AG08396 (cell line): ENCODE results near the gene TP53I13.

Experiments
- DNase-seq: peaks from one replicate; pipeline ENCODE4 v3.0.0; 2012; ENCODE audit warnings: low spot score, mixed read lengths

TP53I13 gene

GRCh38 chr17:29567554-29568330, 759 bp upstream of the TP53I13 start:
- peak; percentile 80 for DNase-seq

GRCh38 chr17:29569245-29569950, 897 bp downstream of the TP53I13 start:
- peak; percentile 68 for DNase-seq

- no peak for DNase-seq
Measured at GRCh38 chr17:29570521-29570920, 2.0 kb downstream of the TP53I13 start.

DNA sequence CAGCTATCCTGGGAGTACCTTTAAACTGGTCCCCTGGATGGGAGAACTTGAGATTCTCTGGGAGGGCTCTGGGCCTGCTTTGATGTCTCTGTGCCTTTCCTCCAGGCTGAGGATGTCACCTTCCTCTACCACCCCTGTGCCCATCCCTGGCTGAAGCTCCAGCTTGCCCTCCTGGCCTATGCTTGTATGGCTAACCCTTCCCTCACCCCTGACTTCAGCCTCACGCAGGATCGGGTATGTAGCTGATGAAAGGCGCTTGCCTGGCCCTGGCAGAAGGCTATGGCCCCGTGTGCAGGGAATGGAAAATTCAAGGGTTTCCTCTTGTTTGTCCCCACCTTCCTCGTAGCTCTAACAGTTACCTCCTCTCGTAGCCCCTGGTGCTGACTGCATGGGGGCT, 3.0 kb downstream of the TP53I13 start:
- no peak for DNase-seq

GRCh38 chr17:29571883-29572681, 3.6 kb downstream of the TP53I13 start:
- DNase-seq = no peak

DNA sequence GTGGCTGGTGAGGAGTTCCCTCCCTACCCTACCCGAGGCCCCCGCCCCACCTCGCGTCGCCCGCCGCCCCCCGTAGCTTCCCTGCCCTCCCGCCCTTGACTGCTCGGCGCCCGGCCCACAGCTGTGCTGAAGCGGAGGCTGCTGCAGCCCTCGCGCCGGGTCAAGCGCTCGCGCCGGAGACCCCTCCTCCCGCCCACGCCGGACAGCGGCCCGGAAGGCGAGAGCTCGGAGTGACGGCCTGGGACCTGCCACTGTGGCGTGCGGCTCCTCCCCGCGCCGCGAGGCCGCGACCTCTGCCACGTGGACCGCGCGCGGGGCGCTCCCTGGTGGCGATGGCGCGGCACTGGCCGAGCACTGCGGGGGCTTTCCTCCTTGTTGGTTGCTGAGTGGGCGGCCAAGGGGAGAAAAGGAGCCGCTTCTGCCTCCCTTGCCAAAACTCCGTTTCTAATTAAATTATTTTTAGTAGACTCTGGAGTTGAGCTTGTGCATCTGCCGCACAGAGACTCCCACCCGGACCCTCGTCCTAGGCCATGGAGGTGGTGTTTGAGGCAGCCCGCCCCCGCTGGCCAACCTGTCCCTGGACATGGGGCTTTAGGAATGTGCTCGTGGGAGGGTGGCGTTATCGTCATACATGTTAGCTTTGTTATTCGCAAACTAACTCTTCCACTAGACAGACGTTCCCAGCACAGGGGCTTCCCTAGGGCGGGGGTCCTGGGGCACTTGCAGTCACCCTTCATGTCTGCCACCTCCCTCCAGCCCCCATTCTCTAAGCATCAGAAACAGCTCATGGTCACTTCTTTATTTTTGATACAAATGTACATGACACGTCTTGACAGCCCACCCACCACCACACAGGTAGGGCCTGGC, 4.4 kb downstream of the TP53I13 start:
- DNase-seq = peak; percentile 86

GRCh38 chr17:29573558-29573869, 5.0 kb downstream of the TP53I13 start:
- no peak for DNase-seq

DNA sequence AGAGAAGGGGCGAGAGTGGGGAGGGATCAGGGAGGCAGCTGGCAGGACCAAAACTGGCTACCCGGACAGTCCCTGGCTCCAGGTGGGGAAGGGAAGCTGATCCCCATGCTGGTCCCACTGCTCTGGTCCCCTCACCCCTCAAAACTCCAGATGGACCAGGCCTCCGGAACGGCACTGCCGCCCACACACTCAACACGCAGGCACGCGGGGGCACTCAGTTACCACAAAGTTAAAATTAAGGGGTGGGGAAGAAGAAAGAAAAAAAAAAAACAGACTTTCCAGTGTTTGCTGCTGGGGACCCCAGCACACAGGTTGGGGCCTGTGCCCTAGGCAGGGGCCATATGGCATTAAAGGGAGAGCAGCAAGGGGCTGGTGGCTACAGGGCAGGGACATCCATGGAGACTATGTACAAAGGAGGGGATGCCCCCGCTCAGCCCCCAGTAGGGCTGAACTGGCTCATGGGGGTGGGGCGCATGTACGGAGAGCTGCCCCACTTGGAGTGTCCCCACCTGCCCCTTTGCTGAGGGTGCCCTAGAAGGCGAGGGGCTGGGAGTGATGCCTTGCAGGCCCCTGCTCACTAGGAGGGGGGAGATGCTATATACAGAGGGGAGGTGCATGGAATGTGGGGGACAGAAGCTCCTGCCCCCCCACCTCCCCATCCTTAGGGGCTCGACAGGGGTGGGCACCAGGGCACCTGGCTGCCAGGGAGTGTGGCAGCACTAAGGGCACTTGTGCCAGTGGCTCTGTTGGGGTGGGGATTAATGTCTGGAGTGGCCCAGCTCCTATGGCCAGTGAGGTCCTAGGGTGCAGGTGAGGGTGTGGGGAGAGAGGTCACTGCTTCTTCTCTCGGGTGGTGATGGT, 5.6 kb downstream of the TP53I13 start:
- DNase-seq = no peak

- DNase-seq = no peak
Measured at GRCh38 chr17:29574732-29575510, 6.4 kb downstream of the TP53I13 start.

DNA sequence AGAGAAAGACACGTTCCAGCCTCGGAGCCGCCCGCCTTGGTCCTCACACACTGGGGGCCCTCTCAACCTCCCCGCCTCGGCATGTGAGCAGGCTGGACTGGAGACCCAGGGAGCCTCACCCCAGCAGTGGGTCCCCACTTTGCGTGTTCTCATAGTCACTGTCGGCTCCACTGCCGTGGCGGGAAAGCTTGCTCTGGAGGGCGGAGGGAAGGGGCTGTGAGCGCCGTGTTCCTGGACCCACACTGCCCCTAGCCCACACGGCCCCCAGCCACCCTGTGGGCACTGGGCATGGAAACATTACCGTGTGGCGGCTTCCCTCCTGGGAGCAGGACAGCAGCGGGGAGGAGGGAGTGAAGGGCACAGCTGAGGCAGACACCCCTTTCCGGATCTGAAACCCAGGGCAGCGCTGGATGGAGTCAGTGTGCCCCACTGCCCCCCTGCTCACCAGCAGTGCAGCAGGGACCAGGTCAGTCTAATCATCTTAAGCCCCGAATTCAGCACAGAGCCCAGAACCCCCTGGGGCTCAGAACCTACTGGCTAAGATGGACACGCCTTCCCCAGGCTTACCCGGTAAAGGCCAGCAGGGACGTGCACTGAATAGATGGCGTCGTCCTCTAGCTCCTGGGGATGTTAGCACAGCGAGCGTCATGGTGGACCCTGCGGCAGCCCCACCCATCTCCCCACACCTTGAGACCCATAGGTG, 7.2 kb downstream of the TP53I13 start:
- DNase-seq = no peak

GRCh38 chr17:29576214-29577000, 7.9 kb downstream of the TP53I13 start:
- no peak for DNase-seq

GRCh38 chr17:29577001-29577370, 8.5 kb downstream of the TP53I13 start:
- DNase-seq = no peak

DNA sequence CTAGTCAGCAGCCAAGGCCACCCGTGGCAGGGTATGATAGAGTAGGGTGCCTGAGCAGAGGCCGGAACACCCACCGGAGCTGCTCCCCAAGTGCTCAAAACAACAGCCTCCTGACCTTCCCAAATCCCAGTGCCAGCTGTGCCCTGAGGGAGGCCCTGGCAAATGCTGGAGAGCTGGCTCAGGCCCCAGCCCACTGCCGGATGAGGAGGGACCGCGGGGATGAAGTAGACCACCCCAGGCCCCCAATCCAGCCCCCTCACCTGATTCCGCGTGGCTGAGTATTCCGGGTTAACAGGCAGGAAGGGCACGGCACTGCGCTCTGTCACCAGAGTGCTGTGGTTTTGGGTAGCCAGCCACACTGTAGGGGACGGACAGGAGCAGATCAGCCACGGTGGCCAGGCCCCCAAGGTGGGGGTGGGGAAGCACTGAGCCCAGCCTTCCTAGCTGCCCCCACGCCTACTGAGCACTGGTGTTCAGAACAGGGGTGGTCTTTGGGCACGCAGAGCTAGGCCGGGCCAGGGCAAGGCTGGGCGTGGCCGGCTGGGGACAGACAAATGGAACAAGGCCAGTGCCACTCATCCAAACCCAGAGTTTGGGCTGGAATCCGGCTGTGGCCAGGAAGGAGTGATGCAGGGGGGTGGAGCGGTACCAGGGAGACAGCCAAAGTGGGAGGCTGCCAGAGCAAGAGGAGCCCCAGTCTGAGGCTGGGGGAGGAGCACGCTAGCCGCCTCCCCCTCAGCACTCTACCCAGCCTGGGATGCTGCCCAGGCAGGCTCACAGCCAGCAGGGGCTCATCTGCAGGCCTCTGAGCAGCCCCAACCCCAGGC, 9.1 kb downstream of the TP53I13 start:
- peak; percentile 77 for DNase-seq

- DNase-seq = no peak
Measured at GRCh38 chr17:29578626-29579485, 10.4 kb downstream of the TP53I13 start.

- DNase-seq = peak; percentile 92
Measured at GRCh38 chr17:29579866-29580771, 11.6 kb downstream of the TP53I13 start.
